NK-92 (cell line): ENCODE measurements around the gene DLX6.

Source experiments
- DNase-seq: peaks from one replicate; lab custom pipeline; 2025; ENCODE audit not compliant: unreplicated experiment; lab: John Stamatoyannopoulos, UW

The DLX6 gene

DNA sequence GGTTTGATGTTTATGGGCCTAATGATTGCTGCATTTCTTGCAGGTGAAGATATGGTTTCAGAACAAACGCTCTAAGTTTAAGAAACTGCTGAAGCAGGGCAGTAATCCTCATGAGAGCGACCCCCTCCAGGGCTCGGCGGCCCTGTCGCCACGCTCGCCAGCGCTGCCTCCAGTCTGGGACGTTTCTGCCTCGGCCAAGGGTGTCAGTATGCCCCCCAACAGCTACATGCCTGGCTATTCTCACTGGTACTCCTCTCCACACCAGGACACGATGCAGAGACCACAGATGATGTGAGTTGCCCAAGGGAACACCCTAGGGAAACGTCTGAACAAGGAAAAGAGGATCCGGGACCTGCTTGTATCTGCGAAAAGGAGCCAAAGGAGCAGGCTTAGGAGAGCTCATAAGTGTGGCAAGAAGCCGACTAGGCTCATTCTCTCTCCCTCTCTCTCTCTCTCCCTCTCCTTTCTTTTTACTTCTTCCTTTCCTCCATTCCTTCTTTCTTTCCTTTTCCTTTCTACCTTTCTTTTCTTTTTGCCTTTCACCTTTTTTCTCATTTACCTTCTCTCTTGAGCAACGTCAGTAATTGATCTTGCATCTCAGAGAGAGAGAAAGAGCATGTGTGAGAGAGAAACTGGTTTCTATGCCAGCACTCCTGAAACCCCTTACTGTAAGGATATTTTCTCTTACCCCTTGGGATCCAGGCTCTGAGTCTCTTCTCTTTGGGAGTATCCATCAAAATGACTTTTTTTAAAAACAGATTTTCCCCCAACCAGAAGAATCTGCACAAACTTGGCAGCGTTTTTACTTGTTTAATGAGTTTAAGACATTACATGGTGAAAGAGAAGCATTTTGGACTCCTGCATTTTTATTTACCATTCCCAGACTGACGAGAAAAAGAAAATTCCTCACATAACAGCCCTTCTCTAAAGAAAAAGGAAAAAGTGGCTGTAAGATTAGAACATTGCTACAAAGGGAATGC, 4.7 kb downstream of the DLX6 start:
- no peak for DNase-seq

DNA sequence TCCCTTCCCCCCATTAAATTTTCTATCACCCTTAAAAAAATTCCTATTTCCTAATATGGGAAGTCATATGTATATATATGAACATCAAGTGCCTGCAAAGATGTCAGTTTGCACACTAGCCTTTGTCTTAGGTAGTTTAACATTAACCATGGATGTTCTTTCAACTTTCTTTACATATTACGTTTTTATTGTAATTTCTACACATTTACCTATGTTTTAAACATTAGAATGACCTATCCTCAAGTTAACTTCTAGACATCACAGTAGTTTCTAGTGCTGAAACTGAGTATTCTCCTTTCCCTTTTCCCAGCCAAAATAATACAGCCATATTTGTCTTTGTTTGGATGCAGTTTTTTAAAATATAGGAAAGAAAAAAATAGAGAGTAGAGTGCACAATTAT, 5.8 kb downstream of the DLX6 start:
- DNase-seq: no peak

DNA sequence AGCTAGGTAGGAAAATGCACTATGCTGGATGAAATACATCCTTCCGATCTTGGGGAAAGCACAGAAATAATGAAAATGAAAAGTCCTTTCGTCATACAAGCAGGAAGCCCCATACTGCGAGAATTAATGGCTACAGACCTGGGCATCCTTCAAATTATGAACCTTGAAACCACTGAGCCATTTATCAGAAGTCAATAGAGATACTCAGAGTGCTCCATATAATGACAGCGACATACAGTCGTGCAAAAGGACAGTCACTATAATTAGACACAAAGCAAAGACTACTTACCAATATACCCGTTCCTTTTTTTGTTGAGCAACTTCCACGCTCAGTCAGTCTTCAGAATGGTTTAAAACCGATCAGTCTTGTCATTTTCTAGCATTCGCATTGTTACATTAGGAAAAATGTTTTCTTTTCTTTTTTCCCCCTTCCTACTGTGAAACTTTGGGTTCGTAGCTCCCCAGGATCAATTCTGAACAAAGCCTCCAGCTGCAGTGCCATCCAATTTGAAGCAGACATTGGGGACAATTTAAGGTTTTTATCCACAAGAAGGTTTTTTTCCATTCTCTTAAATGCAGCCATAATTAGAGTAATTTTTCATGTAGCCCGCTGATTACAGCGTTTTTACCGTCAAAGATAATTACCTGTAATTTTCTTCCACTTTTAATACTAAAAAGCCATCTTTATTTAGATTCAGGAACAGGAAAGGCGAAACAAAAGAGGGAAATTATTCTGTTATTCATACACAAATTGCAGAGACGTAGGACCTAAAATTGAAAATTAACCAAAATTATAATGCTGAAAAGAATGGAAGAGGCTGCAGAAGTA, 6.4 kb downstream of the DLX6 start:
- DNase-seq: no peak

DNA sequence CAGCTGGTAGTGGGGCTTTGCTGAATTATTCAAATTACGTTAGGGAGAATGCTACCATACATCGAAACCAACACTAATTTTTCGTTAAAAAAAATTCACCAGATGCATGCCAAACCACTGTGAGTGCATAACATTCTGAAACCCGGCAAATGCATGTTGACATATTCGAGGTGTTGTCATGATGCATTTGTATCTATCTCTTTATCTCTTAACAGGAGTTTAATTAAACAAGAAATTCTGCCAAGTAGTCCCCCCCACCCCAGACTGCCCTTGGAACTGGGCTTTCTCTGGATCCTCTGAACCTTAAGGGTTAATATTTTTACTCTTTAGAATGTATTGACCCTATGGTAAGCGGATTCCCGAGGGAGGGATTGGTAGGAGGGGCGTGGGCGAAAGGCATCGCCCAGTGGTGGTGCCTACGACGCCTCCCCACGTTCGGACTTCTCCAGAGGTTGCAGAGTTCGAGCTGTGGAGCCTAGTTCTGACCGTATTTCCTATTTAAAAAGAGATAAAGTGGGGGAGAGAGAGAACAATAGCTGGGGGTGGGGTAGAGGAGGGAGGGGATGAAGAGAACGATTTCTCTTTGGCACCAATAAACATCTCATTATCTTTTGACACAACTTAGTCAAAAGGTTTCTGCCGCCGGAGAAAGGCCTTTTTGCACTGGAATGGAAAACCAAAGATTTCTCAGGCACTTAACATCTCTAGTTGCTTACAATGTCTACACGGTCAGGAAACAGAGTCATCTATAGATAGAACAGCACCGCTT, 7.2 kb downstream of the DLX6 start:
- no peak for DNase-seq

DNA sequence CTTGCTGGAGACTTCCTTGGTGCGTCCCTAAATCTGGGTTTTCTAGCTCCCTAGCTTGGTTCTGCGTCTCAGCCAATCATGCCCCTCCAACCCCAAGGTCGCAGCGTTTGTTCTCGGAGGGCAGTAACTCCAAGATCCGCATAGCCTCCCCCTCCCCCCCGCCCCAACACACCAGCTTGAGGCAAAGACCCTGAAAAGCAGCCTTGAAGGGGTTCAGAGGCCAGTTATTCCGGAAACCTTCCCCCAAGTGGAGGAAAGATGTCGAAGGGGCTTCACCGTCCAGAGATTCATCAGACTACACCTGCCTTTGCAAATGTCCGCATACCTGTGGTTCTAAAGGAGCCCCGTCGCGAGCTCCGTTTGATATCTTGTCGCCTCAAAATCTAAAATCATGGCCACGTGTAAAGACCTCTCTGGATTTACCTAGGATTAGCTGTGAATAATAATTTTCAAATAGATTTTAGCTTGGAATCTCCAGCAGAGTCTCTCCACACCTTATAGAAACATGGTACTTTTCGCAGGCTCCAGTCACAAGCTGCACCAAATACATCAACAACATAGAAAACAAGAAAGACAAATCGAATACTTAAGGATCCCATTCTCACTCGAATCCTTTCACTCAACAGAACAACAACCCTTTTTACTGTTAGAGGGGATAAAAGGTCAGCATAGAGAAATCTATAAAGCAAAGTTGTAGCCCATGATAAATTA, 7.9 kb downstream of the DLX6 start:
- no peak for DNase-seq

DNA sequence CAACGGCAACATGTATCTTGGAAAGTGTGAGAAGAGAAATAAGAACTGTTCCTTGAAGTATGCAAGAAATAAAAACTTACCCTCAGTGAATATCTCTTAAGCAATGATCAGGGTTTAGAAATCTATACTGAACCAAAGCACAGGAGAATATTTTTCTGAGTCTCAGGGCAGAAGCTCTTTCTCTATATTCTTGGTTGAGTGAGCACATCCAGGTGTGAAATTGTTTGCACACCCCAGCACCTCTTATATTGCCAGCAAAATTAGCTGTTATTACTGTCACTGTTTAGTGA, 8.4 kb downstream of the DLX6 start:
- DNase-seq: no peak

DNA sequence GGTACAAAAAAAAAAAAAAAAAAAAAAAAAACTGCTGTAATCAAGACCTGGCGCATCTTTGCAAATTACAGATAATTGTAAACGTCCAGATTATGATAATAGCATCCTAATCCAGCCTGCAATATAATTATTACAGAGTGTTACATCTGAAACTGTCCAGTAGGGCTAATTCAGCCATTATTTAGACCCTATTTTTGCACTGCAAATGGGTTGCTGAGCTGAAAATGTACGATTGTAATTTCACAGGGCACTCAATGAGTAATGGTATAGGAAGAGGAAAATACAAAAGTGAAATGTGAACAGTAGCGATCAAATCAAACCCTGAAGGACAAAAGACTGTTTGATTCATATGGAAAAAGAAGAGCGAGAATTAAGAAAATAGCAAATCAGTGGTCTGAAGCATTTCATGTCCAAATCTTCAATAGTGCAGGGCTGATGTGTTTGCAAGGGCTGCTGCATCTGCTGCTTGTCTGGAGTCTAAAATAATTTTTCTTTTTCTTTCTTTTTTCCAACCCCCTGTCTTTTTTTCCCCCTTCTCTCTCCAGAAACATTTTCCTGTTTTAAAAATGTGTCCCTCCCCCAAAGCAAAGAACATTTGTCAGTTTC, 8.9 kb downstream of the DLX6 start:
- DNase-seq: no peak

DNA sequence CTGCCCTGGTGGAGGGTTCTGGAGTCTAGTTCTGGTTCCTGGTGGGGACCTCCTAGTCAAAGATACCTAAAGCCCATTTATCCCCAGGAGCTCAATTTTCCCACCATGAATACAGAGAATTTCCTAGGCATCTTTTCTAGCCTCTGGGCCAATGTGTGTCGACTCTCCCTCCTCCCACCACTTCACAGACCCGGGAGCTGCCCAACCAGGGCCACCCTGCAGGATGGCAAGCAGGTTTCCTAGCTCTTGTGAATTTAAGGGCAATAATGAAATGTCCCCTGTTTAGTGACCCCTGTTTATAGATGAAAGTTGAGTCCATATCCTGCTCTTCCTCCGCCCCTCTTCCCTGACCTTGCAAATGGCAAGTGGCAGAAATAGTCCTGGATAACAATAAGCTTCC, 9.9 kb downstream of the DLX6 start:
- no peak for DNase-seq

DNA sequence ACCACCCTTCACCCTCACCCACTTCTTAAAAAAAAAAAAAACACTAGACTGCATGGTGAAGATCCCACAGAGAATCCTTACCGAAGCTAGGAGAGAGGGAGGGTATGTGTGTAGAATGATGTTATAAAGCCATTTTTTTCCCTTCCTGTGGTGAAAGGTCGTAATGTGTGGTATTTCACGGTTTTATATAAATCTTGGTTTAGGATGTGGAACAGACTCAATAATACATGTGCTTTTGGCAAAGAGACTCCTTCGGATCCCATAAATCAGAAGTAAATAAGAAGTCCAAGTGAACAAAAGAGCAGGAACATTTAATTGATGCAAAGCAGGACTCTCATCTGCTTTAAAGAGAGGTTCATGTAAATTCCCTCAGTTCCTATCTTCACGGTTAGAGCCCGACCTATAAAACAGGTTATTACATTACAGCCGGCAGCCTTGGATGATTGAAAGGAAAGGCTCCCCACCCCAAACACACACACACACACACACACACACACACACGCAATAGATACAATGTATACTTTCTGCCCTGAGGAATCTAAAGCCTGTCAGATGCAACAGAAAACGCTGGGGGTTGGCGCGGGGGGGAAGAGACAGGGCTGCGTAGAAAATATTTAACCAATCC, 10.5 kb downstream of the DLX6 start:
- no peak for DNase-seq

DNA sequence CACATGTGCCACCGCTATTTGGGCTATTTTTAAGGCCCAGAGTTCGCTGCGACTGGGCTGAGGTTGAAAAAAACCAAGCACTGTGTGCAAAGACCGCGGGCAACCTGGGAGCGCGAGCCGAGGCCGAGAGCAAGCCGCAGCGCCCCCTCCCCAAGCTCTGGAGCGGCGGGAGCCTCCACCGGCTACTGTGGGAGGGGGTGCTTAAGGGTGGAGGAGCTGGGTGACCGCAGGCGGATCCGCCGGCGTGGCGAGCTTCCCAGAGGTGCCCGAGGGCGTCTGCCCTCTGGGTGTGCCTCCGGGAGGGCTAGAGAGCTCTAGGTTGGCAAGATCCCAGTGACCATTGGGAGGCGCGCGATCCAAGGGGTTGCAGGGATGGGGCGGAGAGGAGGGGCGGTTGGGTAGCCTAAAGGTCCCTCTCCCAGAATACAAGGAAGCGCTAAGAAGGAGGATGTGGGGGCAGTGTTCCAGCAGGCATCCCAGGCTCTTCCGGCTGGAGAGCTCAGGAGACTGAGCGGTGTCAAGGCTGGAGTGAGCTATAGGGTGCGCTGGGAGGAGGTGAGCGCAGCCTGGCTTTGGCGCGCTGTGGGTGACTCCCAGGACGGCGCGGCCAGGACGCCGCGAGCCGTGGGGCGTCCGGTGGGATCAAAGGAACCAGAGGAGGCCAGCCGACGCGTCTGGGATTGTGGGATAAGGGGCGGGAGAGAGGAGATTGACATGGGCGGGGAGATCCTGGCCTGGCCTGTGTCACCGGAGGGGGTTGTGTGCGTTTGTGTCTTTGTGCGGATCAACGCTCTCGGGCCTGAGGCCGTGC, 11.2 kb downstream of the DLX6 start:
- no peak for DNase-seq

DNA sequence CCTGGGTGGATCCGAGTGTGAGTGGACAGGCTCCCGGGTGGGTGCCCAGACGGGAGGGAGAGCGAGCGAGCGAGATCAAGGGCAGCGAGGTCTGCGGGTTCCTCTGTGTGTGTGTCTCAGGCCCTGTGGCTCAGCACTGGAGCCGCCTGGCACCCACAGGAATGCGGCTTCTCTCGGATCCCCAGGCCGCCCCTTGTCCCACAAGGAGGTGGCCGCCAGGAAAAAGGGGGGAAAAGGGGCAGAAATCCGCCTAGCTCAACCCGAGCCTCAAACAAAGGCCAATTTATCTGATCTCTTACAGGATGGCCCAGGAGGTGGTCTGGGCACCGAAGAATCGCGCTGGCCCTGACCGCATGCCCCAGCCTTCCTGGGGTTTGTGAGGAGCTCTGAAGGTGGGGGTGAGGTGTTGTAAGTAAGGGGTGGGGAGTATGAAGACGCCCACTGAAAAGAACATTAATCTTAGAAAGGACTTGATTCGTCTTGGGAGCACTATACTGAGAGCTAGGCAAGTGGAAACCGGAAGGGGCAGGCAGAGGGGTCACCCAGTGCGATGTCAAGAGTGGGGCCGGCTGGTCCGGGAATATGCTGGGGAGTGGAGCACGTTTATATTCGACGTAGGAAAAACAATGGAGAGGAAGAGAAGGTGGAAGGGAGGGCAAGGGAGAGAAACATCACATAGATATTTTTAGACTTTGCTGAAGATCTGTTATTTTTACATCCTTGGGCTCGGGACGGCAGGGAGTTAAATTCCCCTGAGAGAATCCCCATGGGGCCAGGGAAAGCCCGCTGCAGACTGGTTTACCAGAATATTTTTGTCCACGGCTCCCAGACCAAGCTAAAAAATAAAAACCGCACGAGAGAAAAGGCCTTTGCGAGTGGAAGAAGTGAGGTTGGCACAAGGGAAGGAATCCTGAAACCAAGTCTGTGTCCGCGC, 12.1 kb downstream of the DLX6 start:
- no peak for DNase-seq

DNA sequence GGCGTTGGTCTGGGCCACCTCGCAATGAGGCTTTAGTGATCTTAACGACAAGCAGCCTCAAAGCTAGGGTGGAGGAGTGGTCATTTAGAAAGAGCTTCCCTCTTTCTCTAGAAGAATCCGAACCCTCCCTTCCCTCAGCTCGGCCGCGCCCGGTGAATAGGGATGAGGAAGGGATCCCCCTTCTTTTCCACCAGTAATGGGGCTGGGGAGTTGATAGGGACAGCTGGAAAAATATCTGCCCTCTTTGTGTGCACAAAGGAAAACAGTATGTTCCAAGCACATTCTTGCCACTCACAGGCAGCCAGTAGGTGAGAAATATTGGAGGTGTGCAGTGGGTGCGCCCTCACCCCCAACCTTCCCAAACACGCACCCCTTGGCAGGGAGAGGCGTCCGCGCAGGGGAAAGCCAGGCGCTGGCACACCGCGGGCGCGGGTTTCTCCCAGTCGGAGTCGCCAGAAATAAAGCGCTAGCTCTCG, 12.8 kb downstream of the DLX6 start:
- no peak for DNase-seq

DNA sequence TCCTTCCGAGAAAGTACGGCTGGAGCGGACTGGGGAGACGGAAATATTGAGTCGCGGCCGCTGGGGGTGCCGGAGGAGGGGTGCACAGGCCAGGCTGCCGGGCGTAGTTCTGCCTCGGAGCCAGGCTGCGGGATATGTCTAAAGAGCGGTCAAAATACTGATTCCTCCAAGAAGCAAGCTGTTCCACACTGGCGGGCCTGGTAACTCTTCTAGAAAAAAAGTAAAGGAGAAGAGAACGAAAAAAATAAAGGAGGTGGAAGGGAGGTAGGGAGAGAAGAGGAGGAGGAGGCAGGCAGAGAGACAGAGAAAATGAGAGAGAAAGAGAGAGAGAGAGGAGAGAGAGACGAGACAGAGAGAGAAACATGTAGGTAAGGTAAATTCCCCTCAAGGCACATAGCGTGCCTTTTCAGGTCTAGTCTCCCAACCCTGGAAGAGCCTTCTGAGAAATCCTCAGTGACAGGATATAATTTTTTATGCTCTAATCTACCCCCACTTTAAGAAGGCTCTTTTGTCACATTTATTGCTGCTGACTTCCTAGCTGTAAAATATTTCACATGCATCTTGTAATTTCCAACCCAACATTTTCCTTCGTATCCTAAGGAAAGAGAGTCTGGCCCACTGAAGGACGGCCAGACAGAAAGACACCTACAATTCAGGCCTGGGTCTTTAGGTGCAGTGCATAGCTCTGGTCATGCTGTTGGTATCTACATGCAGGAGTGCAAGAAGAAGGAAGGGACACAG, 13.6 kb downstream of the DLX6 start:
- DNase-seq: no peak

DNA sequence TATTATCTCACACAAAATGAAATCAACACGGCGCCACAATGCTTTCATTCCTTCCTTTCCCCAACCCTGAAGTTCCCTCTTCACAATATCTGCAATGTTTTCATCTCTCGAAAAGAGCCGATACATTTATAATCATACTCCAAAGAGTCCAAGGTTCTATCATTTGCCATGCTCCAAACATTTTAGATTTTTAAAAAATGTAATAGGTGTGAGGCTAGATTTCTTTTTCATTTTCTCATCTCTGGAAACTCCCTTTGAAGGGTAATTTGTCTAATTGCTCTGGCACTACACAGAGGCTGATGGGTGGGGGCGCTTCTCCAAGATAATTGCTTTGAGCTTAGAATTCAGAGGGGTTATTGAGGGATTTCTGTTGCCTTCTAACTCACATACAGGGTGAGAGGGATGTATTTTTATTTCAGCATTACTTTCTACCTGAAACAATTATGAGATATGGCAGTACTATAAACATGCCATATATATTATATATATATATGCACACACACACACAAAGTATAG, 14.4 kb downstream of the DLX6 start:
- DNase-seq: no peak

DNA sequence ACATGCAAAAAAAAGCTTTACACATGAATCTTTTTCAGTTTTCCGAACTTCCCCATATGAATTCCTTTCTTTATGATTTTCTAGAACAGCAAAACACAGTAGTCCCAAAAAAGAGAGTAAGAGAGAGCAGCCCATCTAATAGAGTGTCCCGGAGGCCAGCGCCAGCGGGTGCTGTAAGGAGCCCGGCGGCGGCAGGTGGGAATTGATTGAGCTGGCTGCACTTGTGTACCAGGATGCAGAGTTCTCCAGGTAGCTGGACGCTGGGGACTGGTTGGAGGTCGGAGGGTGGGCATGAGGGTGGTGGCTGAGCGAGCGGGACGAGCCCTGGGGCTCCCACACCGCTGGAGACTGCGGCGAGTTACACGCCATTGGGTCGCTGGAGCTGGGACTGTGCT, 15.2 kb downstream of the DLX6 start:
- no peak for DNase-seq

DNA sequence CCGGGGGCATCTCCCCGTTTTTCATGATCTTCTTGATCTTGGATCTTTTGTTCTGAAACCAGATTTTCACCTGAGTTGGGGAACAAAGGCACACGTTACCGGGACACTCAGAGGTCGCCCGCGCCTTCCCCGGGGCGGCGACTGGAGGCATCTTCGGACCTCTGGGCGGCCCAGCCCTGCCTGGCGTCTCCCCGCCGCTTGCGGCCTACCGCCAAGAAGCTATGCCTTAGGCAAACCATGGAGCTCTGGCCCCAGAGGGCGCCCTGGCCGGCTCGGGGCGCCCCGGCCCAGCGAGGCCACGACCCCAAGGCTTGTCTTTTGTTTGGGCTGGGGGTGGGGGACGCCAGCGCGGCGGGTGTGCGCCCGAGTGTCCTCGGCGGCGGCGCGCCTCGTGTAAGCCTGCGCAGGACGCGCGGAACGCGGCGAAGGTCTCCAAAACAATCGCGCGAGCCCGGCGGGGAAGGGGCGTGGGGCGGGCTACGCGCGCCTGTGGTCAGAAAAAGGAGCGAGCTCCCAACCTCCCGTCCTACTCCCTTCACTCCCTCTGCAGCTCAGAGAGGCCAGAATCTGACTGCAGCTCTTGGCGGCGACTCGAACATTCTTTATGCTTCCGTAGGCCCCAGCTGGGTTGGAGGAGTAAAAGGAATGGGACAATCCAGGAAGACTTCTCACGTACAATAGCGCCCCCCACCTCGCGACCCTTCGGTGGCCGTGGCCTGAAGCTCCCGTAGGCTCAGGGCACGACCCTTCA, 15.8 kb downstream of the DLX6 start:
- no peak for DNase-seq
